ENCODE data around the gene CDCA4. TPM values are rescaled to one million over a fixed set of nuclear protein-coding genes. Genes with fewer than 3 reads are reported as not detected.

CDCA4 gene
- total RNA-seq, 1 donor from 2014 or later: 4.1 TPM

- DNase-seq: no peak
- no peaks in the 10 kb centered on the region for H3K27me3 ChIP-seq
- ATAC-seq: no peak
- peaks cover 6% of the 10 kb centered on the region for H3K4me1 ChIP-seq
- H3K4me3 ChIP-seq: no peak overlapping the region
- no peaks in the 10 kb centered on the region for H3K36me3 ChIP-seq
- TF ChIP-seq, protein P1, sequence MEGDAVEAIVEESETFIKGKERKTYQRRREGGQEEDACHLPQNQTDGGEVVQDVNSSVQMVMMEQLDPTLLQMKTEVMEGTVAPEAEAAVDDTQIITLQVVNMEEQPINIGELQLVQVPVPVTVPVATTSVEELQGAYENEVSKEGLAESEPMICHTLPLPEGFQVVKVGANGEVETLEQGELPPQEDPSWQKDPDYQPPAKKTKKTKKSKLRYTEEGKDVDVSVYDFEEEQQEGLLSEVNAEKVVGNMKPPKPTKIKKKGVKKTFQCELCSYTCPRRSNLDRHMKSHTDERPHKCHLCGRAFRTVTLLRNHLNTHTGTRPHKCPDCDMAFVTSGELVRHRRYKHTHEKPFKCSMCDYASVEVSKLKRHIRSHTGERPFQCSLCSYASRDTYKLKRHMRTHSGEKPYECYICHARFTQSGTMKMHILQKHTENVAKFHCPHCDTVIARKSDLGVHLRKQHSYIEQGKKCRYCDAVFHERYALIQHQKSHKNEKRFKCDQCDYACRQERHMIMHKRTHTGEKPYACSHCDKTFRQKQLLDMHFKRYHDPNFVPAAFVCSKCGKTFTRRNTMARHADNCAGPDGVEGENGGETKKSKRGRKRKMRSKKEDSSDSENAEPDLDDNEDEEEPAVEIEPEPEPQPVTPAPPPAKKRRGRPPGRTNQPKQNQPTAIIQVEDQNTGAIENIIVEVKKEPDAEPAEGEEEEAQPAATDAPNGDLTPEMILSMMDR (IDR thresholded peaks at IDR 0.05): no peak
- no peak overlapping the region for H3K27ac ChIP-seq
- no peaks in the 10 kb centered on the region for H3K9me3 ChIP-seq
- intact Hi-C loops (cut with DNase I): loop anchor here (10.0 kb wide), 1 partner anchor 155 kb away; no protein-coding TSS in a partner anchor
Observed at GRCh38 chr14:105049753-105050550, 29.1 kb upstream of the CDCA4 start.

GRCh38 chr14:105047283-105048016 is 26.6 kb upstream of the CDCA4 start:
- no peaks in the 10 kb centered on the region for H3K36me3 ChIP-seq
- TF ChIP-seq, protein P1 (IDR thresholded peaks at IDR 0.05): no peak
- peaks cover 6% of the 10 kb centered on the region for H3K4me1 ChIP-seq
- H3K4me3 ChIP-seq: no peak overlapping the region
- no peaks in the 10 kb centered on the region for H3K27me3 ChIP-seq
- ATAC-seq (no peak), DNase-seq (no peak)
- intact Hi-C loops (cut with DNase I): loop anchor here (10.0 kb wide), 1 partner anchor 153 kb away; no protein-coding TSS in a partner anchor
- H3K9me3 ChIP-seq: no peaks in the 10 kb centered on the region
- no peak overlapping the region for H3K27ac ChIP-seq

GRCh38 chr14:105046891-105047282 is 26.0 kb upstream of the CDCA4 start:
- H3K27ac ChIP-seq: no peak overlapping the region
- H3K27me3 ChIP-seq: no peaks in the 10 kb centered on the region
- intact Hi-C loops (cut with DNase I): loop anchor here (10.0 kb wide), 1 partner anchor 152 kb away; no protein-coding TSS in a partner anchor
- no peak overlapping the region for H3K4me3 ChIP-seq
- ATAC-seq (no peak), DNase-seq (no peak)
- TF ChIP-seq, protein P1 (IDR thresholded peaks at IDR 0.05): no peak
- H3K4me1 ChIP-seq: peaks cover 6% of the 10 kb centered on the region
- H3K9me3 ChIP-seq: no peaks in the 10 kb centered on the region
- H3K36me3 ChIP-seq: no peaks in the 10 kb centered on the region

- Histone ChIP-seq H3K4me1 (peaks cover 6% of the 10 kb centered on the region), H3K27ac (no peak overlapping the region), H3K9me3 (no peaks in the 10 kb centered on the region), H3K4me3 (no peak overlapping the region), H3K36me3 (no peaks in the 10 kb centered on the region), H3K27me3 (no peaks in the 10 kb centered on the region)
- TF ChIP-seq, protein P1 (IDR thresholded peaks at IDR 0.05): peak; percentile 100
- intact Hi-C loops (cut with DNase I): loop anchor here (10.0 kb wide), 1 partner anchor 151 kb away; no protein-coding TSS in a partner anchor
- peak; percentile 98 for ATAC-seq
- DNase-seq: peak; percentile 96
Observed at GRCh38 chr14:105045710-105046326, 24.9 kb upstream of the CDCA4 start.

DNA sequence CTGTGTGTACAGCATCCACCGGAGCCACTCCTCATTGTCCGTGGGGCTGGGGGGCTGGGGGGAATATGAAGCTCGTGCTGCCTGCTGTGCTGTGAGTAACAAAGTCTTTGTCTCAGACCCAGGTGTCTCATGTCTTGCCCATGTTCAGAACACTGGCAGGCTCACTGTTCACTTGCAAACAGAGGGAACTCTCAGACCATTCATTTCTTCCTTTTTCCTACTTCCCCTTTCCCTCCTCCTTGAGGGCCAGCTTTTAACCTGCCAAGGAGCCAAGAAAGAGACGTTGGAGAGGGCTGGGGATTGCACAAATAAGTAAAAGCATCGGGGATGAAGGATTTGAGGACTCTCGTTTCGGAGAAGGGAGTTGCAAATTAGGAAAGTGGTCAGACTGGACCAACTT is 22.8 kb upstream of the CDCA4 start:
- Histone ChIP-seq H3K27ac (no peak overlapping the region), H3K4me1 (no peaks in the 10 kb centered on the region), H3K4me3 (no peak overlapping the region), H3K36me3 (no peaks in the 10 kb centered on the region), H3K9me3 (no peaks in the 10 kb centered on the region), H3K27me3 (no peaks in the 10 kb centered on the region)
- intact Hi-C loops (cut with DNase I): loop anchor here (5.0 to 10.0 kb wide), 2 partner anchors 76 to 149 kb away; no protein-coding TSS in a partner anchor
- DNase-seq (no peak), ATAC-seq (no peak)
- TF ChIP-seq, protein P1 (IDR thresholded peaks at IDR 0.05): no peak
